ENCODE results near the gene SGF29.

GRCh38 chr16:28543072-28543471 is 10.6 kb upstream of the SGF29 start:
- TF ChIP-seq, protein P1, sequence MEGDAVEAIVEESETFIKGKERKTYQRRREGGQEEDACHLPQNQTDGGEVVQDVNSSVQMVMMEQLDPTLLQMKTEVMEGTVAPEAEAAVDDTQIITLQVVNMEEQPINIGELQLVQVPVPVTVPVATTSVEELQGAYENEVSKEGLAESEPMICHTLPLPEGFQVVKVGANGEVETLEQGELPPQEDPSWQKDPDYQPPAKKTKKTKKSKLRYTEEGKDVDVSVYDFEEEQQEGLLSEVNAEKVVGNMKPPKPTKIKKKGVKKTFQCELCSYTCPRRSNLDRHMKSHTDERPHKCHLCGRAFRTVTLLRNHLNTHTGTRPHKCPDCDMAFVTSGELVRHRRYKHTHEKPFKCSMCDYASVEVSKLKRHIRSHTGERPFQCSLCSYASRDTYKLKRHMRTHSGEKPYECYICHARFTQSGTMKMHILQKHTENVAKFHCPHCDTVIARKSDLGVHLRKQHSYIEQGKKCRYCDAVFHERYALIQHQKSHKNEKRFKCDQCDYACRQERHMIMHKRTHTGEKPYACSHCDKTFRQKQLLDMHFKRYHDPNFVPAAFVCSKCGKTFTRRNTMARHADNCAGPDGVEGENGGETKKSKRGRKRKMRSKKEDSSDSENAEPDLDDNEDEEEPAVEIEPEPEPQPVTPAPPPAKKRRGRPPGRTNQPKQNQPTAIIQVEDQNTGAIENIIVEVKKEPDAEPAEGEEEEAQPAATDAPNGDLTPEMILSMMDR (IDR thresholded peaks at IDR 0.05; ENCODE audit: insufficient read depth, low read depth, low read length), result no peak
- no peak for TF ChIP-seq EZH2 (IDR thresholded peaks at IDR 0.05; ENCODE audit: insufficient read depth, low read length)
